H1 (cell line): ENCODE measurements around the gene TMEM253. TPM values are rescaled to one million over a fixed set of nuclear protein-coding genes. Genes with fewer than 3 reads are reported as not detected.

Source experiments
- CTCF ChIA-PET: fragments of 300-600 bp; sonication (Branson Sonifier 250); formaldehyde crosslinking; loops from one replicate; lab custom pipeline; 2021; ENCODE audit not compliant: partially characterized antibody; lab: Charles Lee
- POLR2A ChIA-PET: fragments of 300-600 bp; sonication (Branson Sonifier 250); formaldehyde crosslinking; loops from one replicate; lab custom pipeline; 2021; ENCODE audit warnings: inconsistent platforms; ENCODE audit not compliant: partially characterized antibody; lab: Charles Lee
- DNase-seq, 2 experiments: peaks; one replicate each; pipeline versions ENCODE4 v3.0.0 to v3.0.0-alpha.2; 2010 to 2022; ENCODE audit warnings: low spot score in 2 of 2, low read depth in 1 of 2, mixed read lengths in 1 of 2
- FAIRE-seq: peaks from 2 replicates; lab custom pipeline; 2011; peaks lifted over from hg19 to GRCh38; lab: Jason Lieb, UNC
- H2AFZ ChIP-seq: 2 replicates; pipeline ENCODE4 v1.8.1; 2012; ENCODE audit warnings: low read length, inconsistent platforms
- H2AK5ac ChIP-seq: 2 replicates; pipeline ENCODE4 v1.6.1; 2013; ENCODE audit warnings: low read depth, low read length
- H2BK120ac ChIP-seq: replicated peaks from 2 replicates; pipeline ENCODE3; 2013; ENCODE audit warnings: low read depth, low read length, inconsistent platforms
- H2BK12ac ChIP-seq: 2 replicates; pipeline ENCODE4 v1.6.1; 2013; ENCODE audit warnings: low read depth, low read length
- H2BK15ac ChIP-seq: 2 replicates; pipeline ENCODE4 v1.6.1; 2013; ENCODE audit warnings: low read length
- H2BK20ac ChIP-seq: 2 replicates; pipeline ENCODE4 v1.6.1; 2013; ENCODE audit warnings: low read length
- H2BK5ac ChIP-seq: 2 replicates; pipeline ENCODE4 v1.6.1; 2013; ENCODE audit warnings: low read depth, low read length
- H3K14ac ChIP-seq: 2 replicates; pipeline ENCODE4 v1.6.1; 2013; ENCODE audit warnings: inconsistent platforms; ENCODE audit not compliant: insufficient read length
- H3K18ac ChIP-seq: 2 replicates; pipeline ENCODE4 v1.6.1; 2013; ENCODE audit warnings: low read length; ENCODE audit errors: extremely low read depth
- H3K23ac ChIP-seq: 2 replicates; pipeline ENCODE4 v1.6.1; 2013; ENCODE audit warnings: inconsistent platforms; ENCODE audit not compliant: insufficient read length
- H3K23me2 ChIP-seq: 2 replicates; pipeline ENCODE4 v1.6.1; 2013; ENCODE audit warnings: low read depth, low read length
- H3K27ac ChIP-seq: 2 replicates; pipeline ENCODE4 v1.6.1; 2011; ENCODE audit warnings: low read depth, low read length, inconsistent platforms
- H3K27me3 ChIP-seq, 4 experiments: replicated peaks in 1 of 4; 1 replicate in 1 of 4; 2 replicates in 3 of 4; pipeline versions ENCODE4 v1.6.1 to v1.8.1; 2011 to 2013; ENCODE audit warnings: low read length in 3 of 4, mild to moderate bottlenecking in 3 of 4, inconsistent platforms in 2 of 4, mixed read lengths in 2 of 4, moderate library complexity in 1 of 4; ENCODE audit not compliant: control insufficient read depth in 3 of 4, insufficient read depth in 3 of 4; ENCODE audit errors: extremely low read depth in 1 of 4
- H3K36me3 ChIP-seq, 4 experiments: 2 replicates each; pipeline versions ENCODE4 v1.6.1 to v1.8.1; 2011 to 2013; ENCODE audit warnings: mild to moderate bottlenecking in 4 of 4, low read length in 3 of 4, moderate library complexity in 2 of 4, control low read depth in 1 of 4, inconsistent platforms in 1 of 4; ENCODE audit not compliant: insufficient read depth in 4 of 4, control insufficient read depth in 2 of 4
- H3K4ac ChIP-seq: replicated peaks from 2 replicates; pipeline ENCODE3; 2013; ENCODE audit warnings: low read length, low read depth, mixed read lengths, inconsistent platforms; ENCODE audit not compliant: insufficient read length
- H3K4me1 ChIP-seq, 4 experiments: replicated peaks in 1 of 4; 1 replicate in 1 of 4; 2 replicates in 3 of 4; pipeline versions ENCODE4 v1.6.1 to v1.8.1; 2011 to 2013; ENCODE audit warnings: low read length in 3 of 4, inconsistent platforms in 2 of 4, mixed read lengths in 1 of 4; ENCODE audit not compliant: insufficient read depth in 4 of 4, control insufficient read depth in 3 of 4
- H3K4me2 ChIP-seq, 2 experiments: 2 replicates each; pipeline versions ENCODE4 v1.6.1 to v1.8.1; 2011 to 2013; ENCODE audit warnings: low read depth in 2 of 2, low read length in 2 of 2, control low read depth in 1 of 2, inconsistent platforms in 1 of 2, mild to moderate bottlenecking in 1 of 2; ENCODE audit not compliant: insufficient read depth in 1 of 2
- H3K4me3 ChIP-seq, 4 experiments: fragments of 200-600, 300-600 bp in 1 of 4; sonication (generic), shearing (Covaris generic), sonication (Bioruptor Twin) in 1 of 4; 2 replicates each; pipeline versions ENCODE4 v1.5.1 to v1.8.1; 2011 to 2016; ENCODE audit warnings: low read length in 4 of 4, low read depth in 3 of 4, control low read depth in 2 of 4, inconsistent platforms in 2 of 4, mild to moderate bottlenecking in 2 of 4, mixed read lengths in 1 of 4, moderate library complexity in 1 of 4; ENCODE audit not compliant: insufficient read depth in 2 of 4; ENCODE audit errors: extremely low read depth in 1 of 4
- H3K56ac ChIP-seq: replicated peaks from 2 replicates; pipeline ENCODE3; 2013; ENCODE audit warnings: low read depth, mild to moderate bottlenecking, mixed read lengths, low read length, inconsistent platforms; ENCODE audit not compliant: insufficient read length
- H3K79me1 ChIP-seq: 2 replicates; pipeline ENCODE4 v1.6.1; 2013; ENCODE audit warnings: low read depth, low read length, control low read depth
- H3K79me2 ChIP-seq, 2 experiments: 2 replicates each; pipeline versions ENCODE4 v1.6.1 to v1.8.1; 2012 to 2013; ENCODE audit warnings: low read length in 2 of 2, mild to moderate bottlenecking in 2 of 2, inconsistent platforms in 1 of 2; ENCODE audit not compliant: insufficient read depth in 2 of 2, control insufficient read depth in 1 of 2
- H3K9ac ChIP-seq, 4 experiments: replicated peaks in 1 of 4; 1 replicate in 1 of 4; 2 replicates in 3 of 4; pipeline versions ENCODE4 v1.6.1 to v1.8.1; 2011 to 2013; ENCODE audit warnings: low read depth in 3 of 4, low read length in 3 of 4, control low read depth in 2 of 4, mild to moderate bottlenecking in 2 of 4, moderate library complexity in 2 of 4, inconsistent platforms in 1 of 4; ENCODE audit errors: extremely low read depth in 1 of 4
- H3K9me3 ChIP-seq, 2 experiments: 2 replicates each; pipeline versions ENCODE4 v1.6.1 to v1.8.1; 2012 to 2013; ENCODE audit warnings: mild to moderate bottlenecking in 2 of 2, moderate library complexity in 2 of 2, control low read depth in 1 of 2, inconsistent platforms in 1 of 2, low read depth in 1 of 2, low read length in 1 of 2, mixed read lengths in 1 of 2; ENCODE audit not compliant: insufficient read depth in 2 of 2
- H4K20me1 ChIP-seq, 2 experiments: replicated peaks in 1 of 2; 2 replicates each; pipeline versions ENCODE3 to v1.8.1; 2011 to 2013; ENCODE audit warnings: inconsistent platforms in 2 of 2, low read length in 2 of 2, mild to moderate bottlenecking in 1 of 2; ENCODE audit not compliant: insufficient read depth in 2 of 2, control insufficient read depth in 1 of 2
- H4K5ac ChIP-seq: 2 replicates; pipeline ENCODE4 v1.6.1; 2013; ENCODE audit warnings: low read length, low read depth, mixed read lengths, inconsistent platforms; ENCODE audit not compliant: insufficient read length
- H4K8ac ChIP-seq: 2 replicates; pipeline ENCODE4 v1.8.0; 2013; ENCODE audit warnings: mild to moderate bottlenecking, moderate library complexity, low read length, inconsistent platforms; ENCODE audit not compliant: insufficient read depth; ENCODE audit errors: extremely low read depth
- H4K91ac ChIP-seq: replicated peaks from 2 replicates; pipeline ENCODE3; 2013; ENCODE audit warnings: low read length, mixed read lengths, inconsistent platforms; ENCODE audit not compliant: insufficient read length
- EP300 ChIP-seq, 2 experiments: IDR thresholded peaks; 1 replicate in 1 of 2; 2 replicates in 1 of 2; pipeline ENCODE4 v1.6.1; 2011 to 2012; ENCODE audit warnings: low read depth in 2 of 2, low read length in 2 of 2, mild to moderate bottlenecking in 2 of 2, borderline replicate concordance in 1 of 2, inconsistent platforms in 1 of 2, moderate library complexity in 1 of 2
- POLR2A ChIP-seq, 2 experiments: IDR thresholded peaks; 1 replicate in 1 of 2; 2 replicates in 1 of 2; pipeline ENCODE4 v1.6.1; 2011; ENCODE audit warnings: low read depth in 2 of 2, low read length in 2 of 2, mild to moderate bottlenecking in 2 of 2; ENCODE audit errors: control extremely low read depth in 1 of 2
- POLR2AphosphoS5 ChIP-seq: IDR thresholded peaks from 2 replicates; pipeline ENCODE4 v1.6.1; 2011; ENCODE audit warnings: low read depth, low read length
- WGBS, 2 experiments: shearing (Covaris generic) in 1 of 2; methylation state at CpG; one replicate each; pipeline versions ENCODE4 v1.1.6 to v1.1.7; 2013 to 2015; ENCODE audit warnings: low lambda C conversion rate in 2 of 2, mixed read lengths in 2 of 2, inconsistent platforms in 1 of 2, low coverage in 1 of 2, missing lambda C conversion rate in 1 of 2; ENCODE audit not compliant: insufficient replicate concordance in 2 of 2, insufficient coverage in 1 of 2, insufficient read length in 1 of 2; ENCODE audit errors: extremely low coverage in 1 of 2, missing lambda C conversion rate in 1 of 2; 5-methylcytosine and 5-hydroxymethylcytosine counted together
- polyA plus RNA-seq, 7 experiments: library from polyadenylated mRNA; depleted of rRNA in 3 of 7; stranded (reverse) in 5 of 7; unstranded in 2 of 7; fragments of >200 nt in 5 of 7; fragments of 200-250 nt in 2 of 7; gene quantifications; 1 replicate in 5 of 7; 2 replicates in 1 of 7; 4 replicates in 1 of 7; pipeline versions ENCODE4 v1.2.1 to v1.2.3, GENCODE V29; 2011 to 2013; ENCODE audit warnings: missing spikeins in 2 of 7, mixed read lengths in 2 of 7
- total RNA-seq: library from RNA; stranded (reverse); fragmentation: NEBNext Ultra II Directional; extraction: Animal tissue kit (Norgen Biotek cat#: 25700); gene quantifications from 2 replicates; pipeline ENCODE4 v1.2.1, GENCODE V29; 2021
- TF ChIP-seq, protein P1 (sequence below), 3 experiments: IDR thresholded peaks; 1 replicate in 2 of 3; 2 replicates in 1 of 3; pipeline versions ENCODE4 v1.5.1 to v1.6.1; 2011; ENCODE audit warnings: low read length in 3 of 3, mild to moderate bottlenecking in 3 of 3, inconsistent platforms in 2 of 3, low read depth in 1 of 3, moderate library complexity in 1 of 3; ENCODE audit not compliant: insufficient read depth in 1 of 3; ENCODE audit errors: control extremely low read depth in 1 of 3

TMEM253 gene
- total and polyA plus RNA-seq, 2 of the 8 experiments (the other 6 are each of a cell fraction or from before 2014, with no cell fraction given): 1.9 to 2.2 TPM

DNA sequence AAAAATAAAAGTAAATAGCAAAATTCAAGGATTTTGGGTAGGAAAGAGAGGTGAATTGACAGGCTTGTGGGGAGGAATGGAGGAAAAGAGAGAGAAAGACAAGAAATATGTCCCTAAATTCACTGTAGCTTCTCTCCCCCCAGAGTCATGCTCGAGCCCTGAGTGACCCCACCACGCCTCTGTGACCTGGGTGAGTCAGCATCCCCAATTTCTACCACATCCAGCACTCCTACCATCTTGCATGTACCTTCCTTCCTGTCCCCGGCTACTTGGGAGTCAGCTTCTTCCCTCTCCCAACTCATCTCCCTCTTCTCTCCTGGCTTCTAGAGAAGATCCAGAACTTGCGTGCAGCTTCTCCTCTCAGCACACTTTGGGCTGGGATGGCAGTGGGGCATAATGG lies 12.2 kb upstream of the TMEM253 start:
- peaks cover 20 to 72% (median 61%) of the 10 kb centered on the region in 4 experiments for H3K36me3 ChIP-seq
- H3K4me2 ChIP-seq: no peak overlapping the region
- ChIA-PET POLR2A (interaction anchor here (0.8 to 12.4 kb wide), 10 partner anchors 8 to 96 kb away, joined by 3 to 245 read pairs (median 4); partner anchors contain the start of genes ARHGEF40 and TMEM253), CTCF (interaction anchor here (0.9 to 10.2 kb wide), 14 partner anchors 10 to 238 kb away, joined by 3 to 148 read pairs (median 6); partner anchors contain the start of genes ARHGEF40, RNASE8 and TMEM253)
- TF ChIP-seq POLR2A (IDR thresholded peaks at IDR 0.05; ENCODE audit: control extremely low read depth in 1 of 2, low read depth in 2 of 2, low read length in 2 of 2) (peak; percentile 31 to 60), POLR2AphosphoS5 (peak; percentile 57), EP300 (IDR thresholded peaks at IDR 0.05; ENCODE audit: borderline replicate concordance in 1 of 2, low read depth in 2 of 2, low read length in 2 of 2) (no peak)
- TF ChIP-seq, protein P1, sequence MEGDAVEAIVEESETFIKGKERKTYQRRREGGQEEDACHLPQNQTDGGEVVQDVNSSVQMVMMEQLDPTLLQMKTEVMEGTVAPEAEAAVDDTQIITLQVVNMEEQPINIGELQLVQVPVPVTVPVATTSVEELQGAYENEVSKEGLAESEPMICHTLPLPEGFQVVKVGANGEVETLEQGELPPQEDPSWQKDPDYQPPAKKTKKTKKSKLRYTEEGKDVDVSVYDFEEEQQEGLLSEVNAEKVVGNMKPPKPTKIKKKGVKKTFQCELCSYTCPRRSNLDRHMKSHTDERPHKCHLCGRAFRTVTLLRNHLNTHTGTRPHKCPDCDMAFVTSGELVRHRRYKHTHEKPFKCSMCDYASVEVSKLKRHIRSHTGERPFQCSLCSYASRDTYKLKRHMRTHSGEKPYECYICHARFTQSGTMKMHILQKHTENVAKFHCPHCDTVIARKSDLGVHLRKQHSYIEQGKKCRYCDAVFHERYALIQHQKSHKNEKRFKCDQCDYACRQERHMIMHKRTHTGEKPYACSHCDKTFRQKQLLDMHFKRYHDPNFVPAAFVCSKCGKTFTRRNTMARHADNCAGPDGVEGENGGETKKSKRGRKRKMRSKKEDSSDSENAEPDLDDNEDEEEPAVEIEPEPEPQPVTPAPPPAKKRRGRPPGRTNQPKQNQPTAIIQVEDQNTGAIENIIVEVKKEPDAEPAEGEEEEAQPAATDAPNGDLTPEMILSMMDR (IDR thresholded peaks at IDR 0.05; ENCODE audit: control extremely low read depth in 1 of 3, insufficient read depth in 1 of 3, low read depth in 1 of 3, low read length in 3 of 3): no peak
- no peak for FAIRE-seq
- H3K4ac ChIP-seq: no peak overlapping the region
- DNase-seq: no peak
- no peak overlapping the region for H2AFZ ChIP-seq
- 0 out of 2 replicates have a peak overlapping the region, but pooled peaks have one; percentile 13 for H2BK5ac ChIP-seq
- no peaks in the 10 kb centered on the region for H3K9me3 ChIP-seq
- H2AK5ac ChIP-seq: no peak overlapping the region
- no peak overlapping the region for H3K27ac ChIP-seq
- no peak overlapping the region for H4K91ac ChIP-seq
- no peak overlapping the region for H4K5ac ChIP-seq
- H3K23ac ChIP-seq: no peak overlapping the region
- peaks cover 0 to 5% of the 10 kb centered on the region in 2 experiments; a peak in 2 of 4 replicates for H3K79me2 ChIP-seq
- H3K27me3 ChIP-seq: no peaks in the 10 kb centered on the region
- H3K4me3 ChIP-seq: no peak overlapping the region
- H2BK15ac ChIP-seq: no peak overlapping the region
- 90% methylated on average over 4 of the region's 4 CpGs; no CpG with 5 or more reads in 1 of the 2 experiments for WGBS, 2 experiments
- no peak overlapping the region for H3K14ac ChIP-seq
- no peak overlapping the region for H4K8ac ChIP-seq
- H3K18ac ChIP-seq: no peak overlapping the region
- no peak overlapping the region for H3K56ac ChIP-seq
- no peak overlapping the region for H2BK20ac ChIP-seq
- no peak overlapping the region for H2BK12ac ChIP-seq
- H2BK120ac ChIP-seq: no peak overlapping the region
- H3K23me2 ChIP-seq: no peaks in the 10 kb centered on the region; the same call in 1 of the 2 replicates
- H3K79me1 ChIP-seq: peaks cover 8% of the 10 kb centered on the region; the same call in 1 of the 2 replicates
- H3K4me1 ChIP-seq: peaks cover 7 to 15% (median 12%) of the 10 kb centered on the region in 4 experiments
- no peak overlapping the region for H3K9ac ChIP-seq
- peaks cover 12 to 19% of the 10 kb centered on the region in 2 experiments for H4K20me1 ChIP-seq
